PFSK-1 (cell line): ENCODE data around the gene PRKAR1A.

Experiments
- POLR2AphosphoS5 ChIP-seq: IDR thresholded peaks from 2 replicates; pipeline ENCODE4 v1.6.1; 2012; ENCODE audit warnings: low read depth, mild to moderate bottlenecking, control low read depth, low read length, moderate library complexity
- SIN3A ChIP-seq: IDR thresholded peaks from 2 replicates; pipeline ENCODE4 v1.6.1; 2012; ENCODE audit warnings: mild to moderate bottlenecking, low read length, moderate library complexity, borderline replicate concordance; ENCODE audit not compliant: insufficient read depth

GRCh38 chr17:68588362-68588761 is 76.1 kb downstream of the PRKAR1A start:
- TF ChIP-seq POLR2AphosphoS5 = no peak
- no peak for TF ChIP-seq SIN3A
